Measurements from ENCODE around the gene URI1. TPM values are rescaled to one million over a fixed set of nuclear protein-coding genes. Genes with fewer than 3 reads are reported as not detected.
A peak's percentile ranks its signal among the peaks of the same experiment; 100 is the strongest.

The URI1 gene
- total and polyA plus RNA-seq, 7 experiments from 2014 or later = 17.5 to 106 (median 56.5) TPM

DNA sequence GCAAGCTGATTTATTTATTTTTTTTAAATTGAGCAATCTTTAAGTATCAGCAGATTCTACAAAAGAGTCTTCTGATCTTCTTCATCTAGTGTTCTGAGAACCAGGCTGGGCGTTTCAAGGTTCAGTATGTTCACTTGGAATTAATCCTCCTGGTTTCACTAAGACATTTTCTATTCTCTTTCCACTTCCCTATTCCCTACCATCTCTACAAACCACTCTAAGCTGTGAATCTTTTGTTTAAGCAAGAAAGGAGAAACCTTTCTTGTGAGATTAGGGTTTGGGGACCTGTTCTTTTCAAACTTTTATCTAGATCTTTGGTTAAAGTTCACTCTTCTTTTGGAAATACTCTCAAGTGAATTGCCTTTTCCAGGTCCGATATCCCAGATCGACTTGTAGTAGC, 59.3 kb downstream of the URI1 start:
- peaks cover 0 to 5% (median 0%) of the 10 kb centered on the region in 3 experiments for H3K9me3 ChIP-seq (ENCODE audit: control insufficient read depth in 2 of 3, low read length in 3 of 3)
- H3K9me3 Mint-ChIP-seq = peaks cover 2 to 44% (median 15%) of the 10 kb centered on the region in 11 donors
- no peak for DNase-seq
- no peak overlapping the region for H3K4me3 ChIP-seq (ENCODE audit: low read length)
- H3K36me3 ChIP-seq (ENCODE audit: control insufficient read depth in 2 of 3, insufficient read depth in 3 of 3, low read length in 3 of 3) = peaks cover 0 to 9% (median 0%) of the 10 kb centered on the region in 3 experiments
- peaks cover 25 to 76% (median 65%) of the 10 kb centered on the region in 5 donors for H3K36me3 Mint-ChIP-seq
- H3K4me3 Mint-ChIP-seq = peak overlapping the region in 2 of 10 donors; percentile 25 to 47
- H3K27me3 ChIP-seq (ENCODE audit: control insufficient read depth in 2 of 2, insufficient read depth in 2 of 2, low read length in 2 of 2) = no peaks in the 10 kb centered on the region
- peak overlapping the region in 2 of 9 donors; percentile 23 to 70 for H3K27ac Mint-ChIP-seq
- H3K4me1 ChIP-seq (ENCODE audit: control insufficient read depth in 2 of 2, insufficient read depth in 2 of 2, low read length in 2 of 2) = peaks cover 5 to 17% of the 10 kb centered on the region in 2 donors
- CTCF ChIA-PET = no interaction called here
- peaks cover 41 to 97% (median 80%) of the 10 kb centered on the region in 7 donors for H3K4me1 Mint-ChIP-seq
- H3K27me3 Mint-ChIP-seq = no peaks in the 10 kb centered on the region
- intact Hi-C loops (cut with micrococcal nuclease) = loop anchor here in 1 of 2 donors (5.0 kb wide), 1 partner anchor 59 kb away; the partner anchor contains the start of gene URI1
- no peak for ATAC-seq
- POLR2A ChIA-PET = no interaction called here
- H3K27ac ChIP-seq (ENCODE audit: low read depth, low read length) = no peak overlapping the region

DNA sequence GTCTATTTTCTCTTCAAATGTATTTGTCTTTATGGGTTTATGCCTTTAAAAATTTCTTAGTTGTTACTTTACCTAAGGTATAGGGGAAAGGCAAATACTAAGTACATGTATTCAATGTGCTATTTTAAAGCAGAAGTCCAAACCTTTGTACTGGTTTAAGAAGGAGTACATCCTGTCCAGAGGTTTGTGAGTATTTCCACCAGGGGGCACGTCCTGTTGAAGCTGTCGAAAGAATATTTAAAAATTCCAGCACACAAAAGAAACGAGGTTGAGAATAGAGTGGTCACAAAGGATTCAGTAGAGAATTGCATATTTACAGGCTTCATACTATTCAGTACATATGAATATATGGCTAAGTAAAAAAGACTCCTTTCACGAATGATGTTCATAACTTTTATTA, 59.8 kb downstream of the URI1 start:
- peak overlapping the region in 1 of 9 donors; percentile 23 for H3K27ac Mint-ChIP-seq
- peak overlapping the region in 1 of 10 donors; percentile 47 for H3K4me3 Mint-ChIP-seq
- DNase-seq (no peak), ATAC-seq (no peak)
- ChIA-PET CTCF (no interaction called here), POLR2A (no interaction called here)
- Histone ChIP-seq H3K9me3 (ENCODE audit: control insufficient read depth in 2 of 3, low read length in 3 of 3) (peaks cover 0 to 5% (median 0%) of the 10 kb centered on the region in 3 experiments), H3K27ac (ENCODE audit: low read depth, low read length) (no peak overlapping the region), H3K36me3 (ENCODE audit: control insufficient read depth in 2 of 3, insufficient read depth in 3 of 3, low read length in 3 of 3) (peaks cover 0 to 9% (median 0%) of the 10 kb centered on the region in 3 experiments), H3K27me3 (ENCODE audit: control insufficient read depth in 2 of 2, insufficient read depth in 2 of 2, low read length in 2 of 2) (no peaks in the 10 kb centered on the region), H3K4me1 (ENCODE audit: control insufficient read depth in 2 of 2, insufficient read depth in 2 of 2, low read length in 2 of 2) (peaks cover 8 to 17% of the 10 kb centered on the region in 2 donors), H3K4me3 (ENCODE audit: low read length) (no peak overlapping the region)
- H3K9me3 Mint-ChIP-seq = peaks cover 0 to 39% (median 14%) of the 10 kb centered on the region in 11 donors
- H3K27me3 Mint-ChIP-seq = no peaks in the 10 kb centered on the region
- H3K36me3 Mint-ChIP-seq = peaks cover 21 to 71% (median 60%) of the 10 kb centered on the region in 5 donors
- H3K4me1 Mint-ChIP-seq = peaks cover 42 to 95% (median 77%) of the 10 kb centered on the region in 7 donors
- intact Hi-C loops (cut with micrococcal nuclease) = loop anchor here in 1 of 2 donors (5.0 kb wide), 1 partner anchor 59 kb away; the partner anchor contains the start of gene URI1

DNA sequence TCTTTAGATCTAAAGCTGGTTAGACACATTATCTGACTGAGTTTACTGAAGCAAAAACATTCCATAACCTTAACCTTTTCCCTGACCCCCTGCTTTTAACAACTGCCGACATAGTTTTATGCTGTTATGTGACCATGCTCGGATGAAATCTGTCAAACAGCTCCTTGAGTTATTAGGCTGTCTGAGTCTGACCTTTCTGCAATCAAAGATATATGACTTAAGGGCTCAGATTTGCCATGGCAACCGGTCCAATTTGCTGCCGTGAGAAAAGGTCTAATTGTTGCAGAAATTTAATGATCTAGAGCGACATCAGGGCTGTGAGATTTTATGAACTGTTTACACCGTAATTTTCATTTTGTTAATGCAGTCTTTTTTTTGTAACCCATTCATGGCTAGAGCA, 61.8 kb downstream of the URI1 start:
- Histone ChIP-seq H3K9me3 (ENCODE audit: control insufficient read depth in 2 of 3, low read length in 3 of 3) (peaks cover 0 to 5% (median 0%) of the 10 kb centered on the region in 3 experiments), H3K4me3 (ENCODE audit: low read length) (no peak overlapping the region), H3K27ac (ENCODE audit: low read depth, low read length) (no peak overlapping the region), H3K4me1 (ENCODE audit: control insufficient read depth in 2 of 2, insufficient read depth in 2 of 2, low read length in 2 of 2) (peaks cover 8 to 17% of the 10 kb centered on the region in 2 donors), H3K27me3 (ENCODE audit: control insufficient read depth in 2 of 2, insufficient read depth in 2 of 2, low read length in 2 of 2) (no peaks in the 10 kb centered on the region), H3K36me3 (ENCODE audit: control insufficient read depth in 2 of 3, insufficient read depth in 3 of 3, low read length in 3 of 3) (peaks cover 0 to 11% (median 2%) of the 10 kb centered on the region in 3 experiments)
- DNase-seq (no peak), ATAC-seq (no peak)
- CTCF ChIA-PET = no interaction called here
- Mint-ChIP-seq H3K36me3 (peaks cover 12 to 58% (median 45%) of the 10 kb centered on the region in 5 donors), H3K4me1 (peaks cover 28 to 84% (median 62%) of the 10 kb centered on the region in 7 donors), H3K27me3 (no peaks in the 10 kb centered on the region), H3K4me3 (peak overlapping the region in 1 of 10 donors; percentile 11), H3K9me3 (peaks cover 0 to 29% (median 14%) of the 10 kb centered on the region in 11 donors), H3K27ac (peak overlapping the region in 3 of 9 donors; percentile 6 to 27 (median 22))
- intact Hi-C loops (cut with micrococcal nuclease) = loop anchor here in 1 of 2 donors (5.0 kb wide), 1 partner anchor 62 kb away; the partner anchor contains the start of gene URI1
- POLR2A ChIA-PET = no interaction called here

DNA sequence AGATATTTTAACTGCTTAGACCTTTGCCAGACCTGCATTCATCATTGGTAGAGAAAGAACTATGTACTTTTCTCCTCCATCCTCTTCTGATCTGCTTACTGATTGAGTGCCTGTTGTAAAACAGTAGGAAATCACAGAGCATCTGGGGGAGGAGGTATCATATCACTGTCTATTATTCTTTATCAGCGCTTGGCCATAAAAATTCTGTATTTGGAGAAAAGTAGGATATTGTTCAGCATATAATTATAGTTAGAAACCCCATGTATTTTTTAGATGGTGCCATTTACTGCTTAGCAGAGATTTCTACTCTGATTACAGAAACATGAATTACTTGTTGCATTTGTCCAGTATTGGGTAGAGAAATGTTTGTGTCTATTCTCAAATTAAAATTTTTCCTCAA, 62.4 kb downstream of the URI1 start:
- peaks cover 8 to 17% of the 10 kb centered on the region in 2 donors for H3K4me1 ChIP-seq (ENCODE audit: control insufficient read depth in 2 of 2, insufficient read depth in 2 of 2, low read length in 2 of 2)
- intact Hi-C loops (cut with micrococcal nuclease) = loop anchor here in 1 of 2 donors (5.0 kb wide), 1 partner anchor 62 kb away; the partner anchor contains the start of gene URI1
- H3K4me3 Mint-ChIP-seq = peak overlapping the region in 2 of 10 donors; percentile 11 to 24
- no peak overlapping the region for H3K27ac ChIP-seq (ENCODE audit: low read depth, low read length)
- ATAC-seq (no peak), DNase-seq (no peak)
- peaks cover 28 to 81% (median 61%) of the 10 kb centered on the region in 7 donors for H3K4me1 Mint-ChIP-seq
- H3K4me3 ChIP-seq (ENCODE audit: low read length) = no peak overlapping the region
- CTCF ChIA-PET = no interaction called here
- H3K27me3 ChIP-seq (ENCODE audit: control insufficient read depth in 2 of 2, insufficient read depth in 2 of 2, low read length in 2 of 2) = no peaks in the 10 kb centered on the region
- H3K27me3 Mint-ChIP-seq = no peaks in the 10 kb centered on the region
- H3K36me3 ChIP-seq (ENCODE audit: control insufficient read depth in 2 of 3, insufficient read depth in 3 of 3, low read length in 3 of 3) = peaks cover 0 to 16% (median 8%) of the 10 kb centered on the region in 3 experiments
- peaks cover 12 to 58% (median 44%) of the 10 kb centered on the region in 5 donors for H3K36me3 Mint-ChIP-seq
- H3K27ac Mint-ChIP-seq = peak overlapping the region in 4 of 9 donors; percentile 4 to 56 (median 32)
- peaks cover 0 to 5% (median 0%) of the 10 kb centered on the region in 3 experiments for H3K9me3 ChIP-seq (ENCODE audit: control insufficient read depth in 2 of 3, low read length in 3 of 3)
- peaks cover 0 to 23% (median 13%) of the 10 kb centered on the region in 11 donors for H3K9me3 Mint-ChIP-seq
- POLR2A ChIA-PET = no interaction called here

DNA sequence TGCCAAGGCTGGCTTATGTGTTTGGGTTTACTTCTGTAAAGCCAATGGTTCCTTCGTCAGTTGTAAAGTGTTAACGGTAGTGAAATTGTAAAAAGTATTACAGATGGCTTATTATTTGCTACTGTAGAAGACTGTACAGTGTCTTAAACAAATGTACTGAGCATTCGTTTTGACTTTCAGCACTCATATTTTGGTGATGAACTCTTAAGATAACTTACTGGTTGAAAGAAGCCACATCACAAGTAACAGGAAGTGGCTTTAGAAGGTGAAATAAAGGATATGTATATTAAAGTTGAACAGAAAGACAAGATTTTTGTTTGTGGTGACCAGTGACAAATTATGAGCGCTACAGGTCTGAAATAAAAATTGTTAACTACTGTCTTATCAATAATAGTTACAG, 64.2 kb downstream of the URI1 start:
- peaks cover 7 to 56% (median 40%) of the 10 kb centered on the region in 5 donors for H3K36me3 Mint-ChIP-seq
- ChIA-PET POLR2A (no interaction called here), CTCF (no interaction called here)
- H3K9me3 ChIP-seq (ENCODE audit: control insufficient read depth in 2 of 3, low read length in 3 of 3) = no peaks in the 10 kb centered on the region
- DNase-seq = peak in 2 of 9 donors; percentile 1 to 2
- H3K9me3 Mint-ChIP-seq = peaks cover 0 to 5% (median 1%) of the 10 kb centered on the region in 11 donors
- H3K27me3 ChIP-seq (ENCODE audit: control insufficient read depth in 2 of 2, insufficient read depth in 2 of 2, low read length in 2 of 2) = no peaks in the 10 kb centered on the region
- no peak overlapping the region for H3K4me3 ChIP-seq (ENCODE audit: low read length)
- peaks cover 28 to 66% (median 52%) of the 10 kb centered on the region in 7 donors for H3K4me1 Mint-ChIP-seq
- H3K27ac Mint-ChIP-seq = peak overlapping the region; percentile 10 to 80 (median 52)
- no peaks in the 10 kb centered on the region for H3K27me3 Mint-ChIP-seq
- H3K4me1 ChIP-seq (ENCODE audit: control insufficient read depth in 2 of 2, insufficient read depth in 2 of 2, low read length in 2 of 2) = peaks cover 8 to 17% of the 10 kb centered on the region in 2 donors
- intact Hi-C loops (cut with micrococcal nuclease) = loop anchor here in 1 of 2 donors (5.0 kb wide), 1 partner anchor 64 kb away; the partner anchor contains the start of gene URI1
- H3K4me3 Mint-ChIP-seq = peak overlapping the region in 9 of 10 donors; percentile 20 to 81 (median 43)
- ATAC-seq = peak; percentile 32
- H3K27ac ChIP-seq (ENCODE audit: low read depth, low read length) = no peak overlapping the region
- H3K36me3 ChIP-seq (ENCODE audit: control insufficient read depth in 2 of 3, insufficient read depth in 3 of 3, low read length in 3 of 3) = peaks cover 0 to 22% (median 8%) of the 10 kb centered on the region in 3 experiments

DNA sequence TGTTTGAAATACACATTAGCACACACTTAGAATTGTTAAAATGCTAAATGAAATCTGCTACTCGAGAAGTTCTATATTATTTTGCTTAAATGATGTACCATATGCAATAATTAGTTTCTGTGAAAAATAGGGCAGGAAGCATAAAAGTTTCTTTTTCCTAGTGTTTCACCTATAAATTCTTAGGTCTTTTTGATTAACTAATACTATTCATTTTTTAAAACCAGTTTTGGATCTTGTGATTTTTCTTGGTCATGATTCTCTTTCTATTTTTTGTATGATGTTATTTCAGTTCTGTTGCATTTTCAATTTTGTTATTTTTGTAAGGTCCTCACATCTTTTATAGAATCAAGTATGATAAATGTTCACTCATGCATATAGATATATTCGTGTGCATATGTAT, 66.1 kb downstream of the URI1 start:
- Histone ChIP-seq H3K36me3 (ENCODE audit: control insufficient read depth in 2 of 3, insufficient read depth in 3 of 3, low read length in 3 of 3) (peaks cover 4 to 30% (median 8%) of the 10 kb centered on the region in 3 experiments), H3K4me3 (ENCODE audit: low read length) (no peak overlapping the region), H3K4me1 (ENCODE audit: control insufficient read depth in 2 of 2, insufficient read depth in 2 of 2, low read length in 2 of 2) (peaks cover 8 to 17% of the 10 kb centered on the region in 2 donors), H3K27ac (ENCODE audit: low read depth, low read length) (no peak overlapping the region), H3K27me3 (ENCODE audit: control insufficient read depth in 2 of 2, insufficient read depth in 2 of 2, low read length in 2 of 2) (no peaks in the 10 kb centered on the region), H3K9me3 (ENCODE audit: control insufficient read depth in 2 of 3, low read length in 3 of 3) (no peaks in the 10 kb centered on the region)
- intact Hi-C loops (cut with micrococcal nuclease) = loop anchor here in 1 of 2 donors (5.0 kb wide), 1 partner anchor 66 kb away; the partner anchor contains the start of gene URI1
- peak overlapping the region in 2 of 9 donors; percentile 20 to 62 for H3K27ac Mint-ChIP-seq
- no peak for ATAC-seq
- no peak for DNase-seq
- H3K4me3 Mint-ChIP-seq = no peak overlapping the region
- peaks cover 8 to 62% (median 39%) of the 10 kb centered on the region in 5 donors for H3K36me3 Mint-ChIP-seq
- CTCF ChIA-PET = no interaction called here
- POLR2A ChIA-PET = no interaction called here
- H3K4me1 Mint-ChIP-seq = peaks cover 26 to 49% (median 43%) of the 10 kb centered on the region in 7 donors
- no peaks in the 10 kb centered on the region for H3K27me3 Mint-ChIP-seq
- H3K9me3 Mint-ChIP-seq = no peaks in the 10 kb centered on the region
